Activated CD4-positive, alpha-beta T cell treated with anti-CD3 and anti-CD28 coated beads, Interleukin-2, amount 50 U/mL, for 16 hours (primary cell): ENCODE data around the gene ALLC.

ENCODE experiments used
- DNase-seq: peaks from one replicate; pipeline ENCODE4 v3.0.0-alpha.2; 2020

Gene ALLC

GRCh38 chr2:3641841-3642421 lies 16.1 kb upstream of the ALLC start:
- DNase-seq = no peak

DNA sequence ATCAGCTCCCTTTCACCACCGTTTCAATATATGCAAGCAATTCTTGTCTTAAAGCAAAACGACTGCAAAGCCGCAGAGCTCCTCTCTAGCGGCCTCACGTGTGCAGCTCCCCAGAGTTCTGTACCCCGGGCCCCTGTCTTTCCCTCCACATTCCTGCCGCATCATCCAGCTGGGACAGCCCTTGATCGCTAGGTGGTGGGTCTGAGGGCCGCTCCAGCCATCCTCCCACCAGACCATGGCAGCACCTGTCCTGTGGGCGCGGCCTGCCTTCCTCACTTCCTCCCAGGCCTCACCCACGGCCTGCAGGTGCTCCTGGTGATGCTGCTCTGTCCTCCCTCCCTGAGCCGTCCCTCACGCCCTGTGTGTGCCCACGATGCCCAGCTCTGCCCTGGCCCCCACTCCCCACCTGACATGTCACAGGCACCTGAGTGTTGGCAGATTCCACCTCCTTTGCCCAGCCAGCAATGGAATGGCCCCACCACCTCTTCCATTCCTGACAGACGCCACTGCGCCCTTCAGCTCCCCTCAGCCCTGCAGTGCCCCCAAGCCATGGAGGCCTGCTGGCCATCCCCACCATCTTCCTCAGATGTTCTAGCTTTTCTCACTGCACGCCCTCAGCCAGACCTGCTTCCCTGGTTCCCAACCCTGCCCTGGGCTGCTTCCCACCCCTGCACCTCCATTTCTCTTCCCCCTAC lies 15.3 kb upstream of the ALLC start:
- DNase-seq = no peak

DNA sequence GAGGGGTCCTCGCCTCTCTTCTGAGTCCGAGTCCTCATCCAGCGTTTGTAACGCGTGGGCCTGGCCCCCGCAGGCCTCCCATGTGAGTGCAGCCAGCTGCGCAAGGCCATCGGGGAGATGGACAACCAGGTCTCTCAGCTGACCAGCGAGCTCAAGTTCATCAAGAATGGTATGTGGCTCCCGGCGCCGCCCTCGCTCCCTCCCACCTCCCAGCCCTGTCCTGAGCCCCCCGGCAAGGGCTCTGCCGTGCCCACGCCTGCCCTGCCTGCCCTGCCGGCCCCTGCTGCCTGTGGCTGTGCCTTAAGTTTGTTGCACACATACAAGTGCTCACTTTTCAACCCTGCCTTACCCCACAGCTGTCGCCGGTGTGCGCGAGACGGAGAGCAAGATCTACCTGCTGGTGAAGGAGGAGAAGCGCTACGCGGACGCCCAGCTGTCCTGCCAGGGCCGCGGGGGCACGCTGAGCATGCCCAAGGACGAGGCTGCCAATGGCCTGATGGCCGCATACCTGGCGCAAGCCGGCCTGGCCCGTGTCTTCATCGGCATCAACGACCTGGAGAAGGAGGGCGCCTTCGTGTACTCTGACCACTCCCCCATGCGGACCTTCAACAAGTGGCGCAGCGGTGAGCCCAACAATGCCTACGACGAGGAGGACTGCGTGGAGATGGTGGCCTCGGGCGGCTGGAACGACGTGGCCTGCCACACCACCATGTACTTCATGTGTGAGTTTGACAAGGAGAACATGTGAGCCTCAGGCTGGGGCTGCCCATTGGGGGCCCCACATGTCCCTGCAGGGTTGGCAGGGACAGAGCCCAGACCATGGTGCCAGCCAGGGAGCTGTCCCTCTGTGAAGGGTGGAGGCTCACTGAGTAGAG lies 14.4 kb upstream of the ALLC start:
- DNase-seq = no peak

GRCh38 chr2:3644246-3644525 lies 13.8 kb upstream of the ALLC start:
- no peak for DNase-seq

GRCh38 chr2:3644891-3645605 lies 13.0 kb upstream of the ALLC start:
- DNase-seq = no peak

- DNase-seq = no peak
Observed at GRCh38 chr2:3645745-3646389, 12.1 kb upstream of the ALLC start.

- no peak for DNase-seq
Observed at GRCh38 chr2:3646446-3646845, 11.6 kb upstream of the ALLC start.

GRCh38 chr2:3647246-3647645 lies 10.8 kb upstream of the ALLC start:
- no peak for DNase-seq

DNA sequence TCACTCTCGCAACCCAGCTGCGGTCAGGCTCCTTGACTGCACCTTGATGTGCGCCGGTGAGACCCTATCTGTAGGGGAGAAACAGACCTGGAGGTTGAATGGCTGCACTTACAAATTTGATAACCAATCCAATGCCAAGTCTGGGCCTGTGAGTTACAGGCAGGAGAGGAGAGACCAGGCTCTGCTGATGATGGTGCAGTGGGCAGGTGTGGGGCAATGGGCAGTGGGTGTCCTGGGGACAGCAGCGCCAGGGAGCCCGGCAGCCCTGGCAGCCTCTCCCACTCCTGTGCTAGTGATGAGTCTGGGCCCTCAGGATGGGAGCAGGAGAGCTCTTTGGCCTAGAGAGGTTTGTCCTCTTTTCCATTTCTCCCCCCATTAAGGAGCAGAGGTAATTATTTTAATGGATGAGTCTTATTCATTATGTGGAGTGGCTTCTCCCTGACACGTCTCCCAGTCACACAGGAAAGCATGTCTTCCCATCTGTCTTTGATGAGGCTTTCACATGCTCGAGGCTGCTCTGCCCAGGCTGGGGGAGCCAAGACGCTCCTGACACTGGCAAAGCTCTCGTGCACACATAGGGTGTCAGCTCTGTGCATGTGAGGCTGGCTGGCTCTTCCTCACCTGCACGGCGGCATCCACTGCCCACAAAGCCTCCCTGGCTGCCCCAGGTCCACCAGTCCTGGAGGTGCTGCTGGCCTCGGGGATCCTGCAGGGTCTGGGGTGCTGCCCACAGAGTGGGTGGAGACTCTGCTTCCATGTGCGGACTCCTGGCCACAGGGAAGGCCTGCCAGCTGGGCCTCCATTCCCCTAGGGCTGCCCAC lies 10.0 kb upstream of the ALLC start:
- no peak for DNase-seq

DNA sequence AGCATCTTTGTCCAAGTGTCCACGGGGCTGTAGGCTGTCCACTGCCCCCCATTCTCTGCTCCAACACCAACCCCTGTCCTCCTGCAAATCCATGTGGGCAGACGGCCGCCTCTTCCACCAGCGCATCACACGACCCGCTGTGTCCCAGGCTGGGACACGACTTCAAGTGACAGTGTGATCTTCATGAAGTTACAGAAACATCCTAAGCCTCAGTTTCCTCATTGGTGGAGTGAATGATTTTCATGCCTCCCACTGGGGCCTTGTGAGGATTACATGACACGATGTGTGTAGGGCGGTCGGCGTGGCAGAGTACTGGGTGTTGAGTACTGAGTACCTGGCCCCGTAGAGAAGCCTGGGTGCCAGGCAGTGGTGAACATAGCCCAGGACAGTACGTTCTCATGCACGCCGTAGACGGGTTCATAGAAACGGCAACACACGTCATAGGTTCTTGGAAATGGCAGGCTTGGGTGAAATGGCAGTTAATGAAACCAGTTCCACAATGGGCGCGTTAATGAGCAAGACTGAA lies 9.3 kb upstream of the ALLC start:
- no peak for DNase-seq

DNA sequence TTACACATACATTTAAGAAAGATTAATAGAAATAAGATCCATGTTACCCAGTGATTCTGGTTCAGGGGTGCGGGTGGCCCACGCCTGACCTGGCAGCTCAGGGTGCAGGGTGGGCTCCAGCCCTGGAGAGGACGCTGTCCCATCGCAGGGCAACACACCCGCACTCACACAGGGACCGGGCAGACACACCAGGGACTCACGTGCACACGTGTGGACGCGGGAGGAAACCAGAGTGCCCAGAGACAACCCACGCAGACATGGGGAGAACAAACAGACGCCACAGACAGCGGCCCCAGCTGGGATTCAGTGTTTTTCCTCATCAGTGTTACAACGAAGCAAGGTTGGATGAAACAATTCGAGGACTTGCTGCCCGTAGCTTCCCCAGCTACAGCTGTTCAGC lies 8.4 kb upstream of the ALLC start:
- no peak for DNase-seq

DNA sequence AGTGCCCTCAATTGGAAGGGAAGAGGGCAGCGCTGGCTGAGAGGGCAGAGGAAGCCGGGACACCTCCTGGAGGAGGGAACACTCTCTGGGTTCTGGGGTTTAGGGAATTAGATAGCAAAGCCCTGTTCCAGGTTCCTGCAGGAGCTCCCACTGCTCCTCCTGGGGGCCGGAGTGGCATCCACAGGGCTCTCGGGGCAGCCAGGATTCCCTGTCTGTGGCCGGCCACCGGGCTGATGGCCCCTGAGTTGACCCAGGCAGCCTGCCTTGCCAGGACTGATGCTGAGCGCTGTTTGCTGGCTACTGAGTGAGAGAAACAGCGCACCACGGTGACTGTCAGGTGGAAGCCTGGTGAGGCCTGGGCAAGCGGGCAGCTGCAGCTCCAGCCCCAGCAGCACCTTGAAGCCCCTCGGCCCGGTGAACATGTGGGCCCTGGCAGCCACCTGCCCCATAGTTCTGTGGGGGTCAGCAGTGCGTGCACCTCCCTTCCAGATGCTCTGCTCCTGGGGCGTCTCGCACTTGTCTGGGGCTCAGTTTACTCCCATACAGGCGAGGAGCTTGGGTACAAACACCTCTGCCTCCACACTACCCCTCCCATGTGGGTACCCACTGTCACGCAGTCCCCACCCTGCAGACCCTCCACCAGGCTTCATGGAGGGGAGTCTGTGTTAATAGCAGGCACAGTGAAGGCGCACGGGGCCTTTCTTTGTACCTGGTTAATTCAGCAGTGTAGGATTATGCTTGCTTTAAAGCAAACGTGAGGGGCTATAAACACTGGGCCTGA lies 7.7 kb upstream of the ALLC start:
- DNase-seq = no peak

DNA sequence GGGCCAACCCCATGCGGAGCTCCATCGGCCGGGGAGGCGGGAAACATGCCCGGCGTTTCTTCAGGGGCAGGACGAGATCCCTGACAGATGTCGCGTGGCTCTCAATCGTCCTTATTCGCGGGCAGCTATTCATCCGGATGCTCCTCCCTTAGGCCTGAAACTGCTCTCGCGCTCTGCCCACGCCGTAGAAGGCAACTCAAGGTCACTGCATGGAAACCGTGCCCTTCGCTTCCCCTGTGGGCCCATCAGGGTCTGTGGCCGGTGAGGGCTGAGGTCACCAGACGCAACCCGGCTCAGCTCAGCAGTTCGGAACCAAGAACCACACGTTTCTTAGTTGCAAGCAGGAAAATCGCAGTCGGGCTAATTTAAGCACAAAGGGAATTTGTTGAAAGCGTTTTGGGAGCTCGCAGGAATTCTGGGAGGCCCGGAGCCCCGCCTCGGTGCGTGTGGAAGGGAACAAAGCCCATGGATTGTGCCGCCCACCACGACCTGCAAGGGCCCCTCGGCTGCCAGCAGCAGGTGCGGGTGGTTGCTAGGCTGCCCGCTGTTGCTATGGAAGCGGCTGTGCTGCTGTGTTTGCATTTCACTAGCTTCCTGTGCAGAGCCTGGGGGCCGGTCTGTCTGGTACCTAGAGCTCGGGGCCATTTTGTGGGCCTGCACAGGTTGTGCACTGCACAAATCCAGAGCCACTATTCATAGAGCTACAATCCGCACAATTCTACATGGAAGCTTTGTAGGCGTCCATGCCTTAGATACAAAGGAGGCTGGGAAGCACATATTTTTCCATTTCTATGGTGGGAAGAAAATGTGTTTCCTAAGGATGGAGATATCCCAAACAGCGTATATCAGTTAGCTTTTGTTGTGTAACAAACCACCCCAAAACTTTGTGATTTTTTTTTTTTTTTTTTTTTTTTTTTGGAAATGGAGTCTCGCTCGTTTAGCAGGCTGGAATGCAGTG lies 6.0 kb upstream of the ALLC start:
- peak; percentile 80 for DNase-seq

- DNase-seq = no peak
Observed at GRCh38 chr2:3652896-3653625, 4.9 kb upstream of the ALLC start.

- no peak for DNase-seq
Observed at GRCh38 chr2:3654011-3654410, 4.0 kb upstream of the ALLC start.

GRCh38 chr2:3654531-3655225 lies 3.3 kb upstream of the ALLC start:
- no peak for DNase-seq

GRCh38 chr2:3655871-3656761 lies 1.9 kb upstream of the ALLC start:
- DNase-seq = no peak
